Forelimb muscle (tissue), 1 donor: ENCODE measurements around the gene DHPS. TPM values are rescaled to one million over a fixed set of nuclear protein-coding genes. Genes with fewer than 3 reads are reported as not detected.
"Not testable (repeated sequence)": the region's sequence is repeated elsewhere in the genome, so short reads cannot be mapped to it uniquely, and the experiment has no call there.

Source experiments
- DNase-seq: peaks from one replicate; pipeline ENCODE4 v3.0.0-alpha.2; 2013; ENCODE audit warnings: low read depth
- polyA plus RNA-seq: library from polyadenylated mRNA; unstranded; fragments of 120-200 nt; gene quantifications from one replicate; pipeline ENCODE4 v1.2.1, GENCODE V29; 2013; ENCODE audit not compliant: insufficient read length

The DHPS gene
- polyA plus RNA-seq, 1 donor: 58.9 TPM

- no peak for DNase-seq
Measured at GRCh38 chr19:12647047-12647446, 34.6 kb downstream of the DHPS start.

DNA sequence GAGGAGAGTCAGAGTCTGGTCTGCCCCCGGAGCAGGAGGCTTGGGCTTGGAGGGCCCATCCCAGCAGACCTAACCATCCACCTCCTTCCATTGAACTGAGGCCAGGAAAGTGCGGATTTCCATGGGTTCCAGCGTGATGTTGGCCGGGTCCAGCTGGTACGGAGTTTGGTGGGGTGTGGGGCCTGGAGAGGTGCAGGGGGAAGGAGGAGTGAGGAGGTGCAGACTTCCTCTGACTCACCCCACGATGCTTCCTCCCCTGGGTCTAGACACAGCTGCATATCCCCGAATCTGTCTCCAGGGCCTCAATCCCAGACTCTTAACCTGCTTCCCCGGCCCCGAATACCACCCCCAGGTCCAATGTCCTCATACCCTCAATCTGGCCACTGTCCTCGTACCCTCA is 35.1 kb downstream of the DHPS start:
- no peak for DNase-seq

DNA sequence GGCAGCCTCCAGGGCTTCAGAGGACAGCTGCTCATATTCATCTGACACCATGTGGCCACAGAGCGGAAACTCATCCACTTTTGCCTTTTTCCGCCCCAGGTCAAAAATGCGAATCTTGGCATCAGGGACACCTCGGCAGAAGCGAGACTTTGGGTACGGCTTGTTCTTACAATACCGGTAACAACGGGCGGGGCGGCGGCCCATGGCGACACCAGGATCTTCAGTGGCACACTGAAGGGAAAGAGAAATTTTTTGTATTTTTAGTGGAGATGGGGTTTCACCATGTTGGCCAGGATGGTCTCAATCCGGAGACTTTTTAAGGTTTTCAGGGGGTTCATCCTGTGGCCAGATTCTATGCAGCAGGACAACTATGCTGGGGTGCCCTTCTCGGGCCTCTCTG is 38.0 kb downstream of the DHPS start:
- not testable (repeated sequence) for DNase-seq

- DNase-seq: no peak
Measured at GRCh38 chr19:12642506-12642905, 39.2 kb downstream of the DHPS start.

GRCh38 chr19:12641456-12641855 is 40.2 kb downstream of the DHPS start:
- DNase-seq: no peak

DNA sequence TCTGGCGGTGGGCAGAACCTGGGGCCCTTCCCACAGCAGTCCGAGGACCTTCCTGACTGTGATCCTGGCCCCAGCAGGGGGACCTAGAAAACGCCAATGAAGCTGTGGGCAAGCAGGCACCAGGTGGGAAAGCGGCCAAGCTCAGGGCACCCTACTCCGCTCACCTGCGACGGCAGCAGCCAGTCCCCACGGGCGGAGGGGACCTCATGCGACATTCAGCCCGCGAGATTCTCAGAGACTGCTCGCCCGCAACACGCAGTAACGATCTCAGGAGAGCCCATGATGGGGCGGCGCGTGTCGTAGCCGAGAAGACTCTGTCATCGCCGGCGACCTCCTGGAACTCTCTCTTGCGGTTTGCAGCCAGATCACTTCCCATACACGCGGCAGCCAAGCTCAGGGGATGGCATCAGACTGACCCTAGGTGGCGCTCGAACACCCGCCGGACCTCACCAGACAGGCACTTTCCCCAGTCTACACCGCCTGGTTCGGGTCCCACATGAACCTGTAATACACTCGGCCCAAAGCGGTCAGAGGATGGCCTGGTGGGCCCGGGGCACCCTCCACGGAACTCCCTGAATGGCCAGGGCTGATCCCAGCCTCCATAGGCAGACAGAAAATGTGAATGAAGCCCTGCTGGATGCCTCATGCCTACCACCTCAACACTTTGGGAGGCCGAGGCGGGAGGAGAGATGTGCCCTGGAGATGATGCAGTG is 41.6 kb downstream of the DHPS start:
- DNase-seq: peak; percentile 26

- no peak for DNase-seq
Measured at GRCh38 chr19:12638611-12639182, 43.0 kb downstream of the DHPS start.

DNA sequence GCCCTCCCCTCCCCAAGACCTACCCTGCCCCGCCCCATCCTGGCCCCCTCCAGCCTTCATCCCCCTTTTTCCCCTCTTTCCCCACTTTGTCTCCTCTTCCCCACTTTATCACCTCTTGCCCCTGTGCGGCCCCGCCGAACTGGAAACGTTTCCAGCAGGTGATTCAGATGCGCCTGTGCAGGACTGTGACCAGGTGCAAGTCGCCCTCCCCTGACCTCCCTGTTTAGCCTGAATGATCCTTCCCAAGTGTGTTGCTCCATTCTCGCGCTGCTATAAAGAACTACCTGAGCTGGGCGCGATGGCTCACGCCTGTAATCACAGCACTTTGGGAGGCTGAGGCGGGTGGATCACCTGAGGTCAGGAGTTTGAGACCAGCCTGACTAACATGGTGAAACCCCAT is 45.0 kb downstream of the DHPS start:
- no peak for DNase-seq

- no peak for DNase-seq
Measured at GRCh38 chr19:12629215-12629614, 52.5 kb downstream of the DHPS start.

- no peak for DNase-seq
Measured at GRCh38 chr19:12628040-12629022, 53.3 kb downstream of the DHPS start.

GRCh38 chr19:12626958-12627357 is 54.7 kb downstream of the DHPS start:
- DNase-seq: no peak

Other genes with a start within 250 kb of the DHPS start
- 3.5 TPM for gene ZNF443, start 240.9 kb downstream of the DHPS start, polyA plus RNA-seq
- 2.7 TPM for gene ZNF709, start 197.1 kb downstream of the DHPS start, polyA plus RNA-seq
- gene ZNF564, start 130.4 kb downstream of the DHPS start, polyA plus RNA-seq: 4.6 TPM
- gene ZNF490, start 71.1 kb downstream of the DHPS start, polyA plus RNA-seq: 2.6 TPM
- gene ZNF791, start 71.0 kb downstream of the DHPS start, polyA plus RNA-seq: 14.4 TPM
- 23.4 TPM for gene MAN2B1, start 15.1 kb downstream of the DHPS start, polyA plus RNA-seq
- 12.4 TPM for gene WDR83, start 15.1 kb downstream of the DHPS start, polyA plus RNA-seq
- gene GNG14, start 6.1 kb upstream of the DHPS start, polyA plus RNA-seq: not detected
- 3.7 TPM for gene FBXW9, start 14.8 kb upstream of the DHPS start, polyA plus RNA-seq
- gene TNPO2, start 42.1 kb upstream of the DHPS start, polyA plus RNA-seq: 53.9 TPM
- gene TRIR, start 52.8 kb upstream of the DHPS start, polyA plus RNA-seq: 199 TPM
- 42.4 TPM for gene GET3, start 55.6 kb upstream of the DHPS start, polyA plus RNA-seq
- gene BEST2, start 69.9 kb upstream of the DHPS start, polyA plus RNA-seq: not detected
- gene HOOK2, start 93.7 kb upstream of the DHPS start, polyA plus RNA-seq: 30.9 TPM
- gene JUNB, start 109.6 kb upstream of the DHPS start, polyA plus RNA-seq: 32.1 TPM
- gene PRDX2, start 119.9 kb upstream of the DHPS start, polyA plus RNA-seq: 162 TPM
- 3.0 TPM for gene THSD8, start 120.2 kb upstream of the DHPS start, polyA plus RNA-seq
- gene RNASEH2A, start 124.7 kb upstream of the DHPS start, polyA plus RNA-seq: 17.3 TPM
- gene RTBDN, start 152.7 kb upstream of the DHPS start, polyA plus RNA-seq: not detected
- gene MAST1, start 156.6 kb upstream of the DHPS start, polyA plus RNA-seq: 0.52 TPM
- gene DNASE2, start 199.6 kb upstream of the DHPS start, polyA plus RNA-seq: 8.2 TPM
- 0.42 TPM for gene KLF1, start 205.3 kb upstream of the DHPS start, polyA plus RNA-seq
- 39.4 TPM for gene GCDH, start 209.3 kb upstream of the DHPS start, polyA plus RNA-seq
- gene SYCE2, start 237.4 kb upstream of the DHPS start, polyA plus RNA-seq: 3.9 TPM